Hepatocyte (in vitro differentiated cells): Measurements from ENCODE around the gene INTS4.

Experiments used
- EZH2 ChIP-seq: fragments of 200-600 bp; sonication (generic); IDR thresholded peaks from 2 replicates; pipeline ENCODE4 v1.6.1; 2016; ENCODE audit warnings: antibody characterized with exemption, mild to moderate bottlenecking, borderline replicate concordance
- EZH2phosphoT487 ChIP-seq: fragments of 200-600 bp; sonication (generic); IDR thresholded peaks from one replicate; pipeline ENCODE4 v1.6.1; 2018; ENCODE audit warnings: antibody characterized with exemption, mild to moderate bottlenecking, low read depth, moderate library complexity; ENCODE audit not compliant: unreplicated experiment, severe bottlenecking

GRCh38 chr11:78040691-78041379 lies 46.4 kb upstream of the INTS4 start:
- TF ChIP-seq EZH2 (no peak), EZH2phosphoT487 (no peak)
